NK-92 treated with Interleukin-12 subunit alpha and Interleukin-12 subunit beta, amount 100 ng/mL, for 24 hours (cell line): ENCODE data around the gene RPS13.
"Not testable (repeated sequence)": the region's sequence is repeated elsewhere in the genome, so short reads cannot be mapped to it uniquely, and the experiment has no call there.

Source experiments
- DNase-seq: peaks from one replicate; lab custom pipeline; 2025; lab: John Stamatoyannopoulos, UW

Gene RPS13

DNA sequence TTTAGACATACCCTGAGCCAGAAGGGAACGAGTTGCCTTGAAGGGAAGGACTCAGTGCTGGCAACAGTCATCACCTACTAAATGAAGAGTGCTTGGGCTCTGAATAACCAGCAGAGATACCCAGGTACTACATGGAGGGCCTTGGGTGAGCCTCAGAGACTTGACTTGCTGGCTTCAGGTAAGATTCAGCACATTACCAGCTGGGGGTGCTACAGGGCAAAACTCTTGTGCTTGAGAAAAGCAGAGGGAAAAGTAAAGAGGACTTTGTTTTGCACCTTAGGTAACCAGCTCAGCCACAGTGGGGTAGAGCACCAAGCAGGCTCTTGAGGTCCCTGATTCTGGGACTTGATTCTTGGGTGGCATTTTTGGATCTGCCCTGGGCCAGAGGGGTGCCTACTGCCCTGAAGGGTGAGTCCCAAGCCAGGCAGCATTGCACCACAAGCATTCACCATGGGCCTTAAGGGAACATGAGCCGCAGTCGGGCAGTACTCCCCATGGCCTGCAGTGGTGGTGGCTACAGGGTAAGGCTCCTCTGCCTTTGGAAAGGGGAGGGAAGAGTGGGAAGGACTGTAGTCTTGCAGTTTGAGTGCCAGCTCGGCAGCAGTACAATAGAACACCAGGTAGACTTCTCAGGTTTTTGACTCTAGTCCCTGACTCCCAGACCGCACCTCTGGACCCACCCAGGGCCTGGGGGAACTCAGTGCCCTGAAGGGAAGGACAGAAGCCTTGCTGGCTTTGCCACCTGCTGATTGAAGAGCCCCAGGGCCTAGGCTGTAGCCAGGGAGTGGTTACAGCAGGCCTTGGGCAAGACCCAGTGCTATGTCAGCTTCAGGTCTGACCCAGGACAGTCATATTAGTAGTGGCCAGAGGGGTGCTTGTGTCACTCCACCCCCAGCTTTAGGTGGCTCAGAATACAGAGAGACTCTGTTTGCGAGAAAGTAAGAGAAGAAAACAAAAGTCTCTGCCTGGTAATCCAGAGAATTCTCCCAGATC lies 40.5 kb downstream of the RPS13 start:
- no peak for DNase-seq

DNA sequence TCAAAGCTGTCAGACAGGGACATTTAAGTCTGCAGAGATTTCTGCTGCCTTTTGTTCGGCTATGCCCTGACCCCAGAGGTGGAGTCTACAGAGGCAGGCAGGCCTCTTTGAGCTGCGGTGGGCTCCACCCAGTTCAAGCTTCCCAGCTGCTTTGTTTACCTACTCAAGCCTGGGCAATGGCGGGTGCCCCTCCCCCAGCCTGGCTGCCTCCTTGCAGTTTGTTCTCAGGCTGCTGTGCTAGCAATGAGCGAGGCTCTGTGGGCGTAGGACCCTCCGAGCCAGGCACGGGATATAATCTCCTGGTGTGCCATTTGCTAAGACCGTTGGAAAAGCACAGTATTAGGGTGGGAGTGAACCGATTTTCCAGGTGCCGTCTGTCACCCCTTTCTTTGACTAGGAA lies 43.4 kb downstream of the RPS13 start:
- DNase-seq, result not testable (repeated sequence)

GRCh38 chr11:17026487-17027082 lies 50.9 kb downstream of the RPS13 start:
- no peak for DNase-seq

DNA sequence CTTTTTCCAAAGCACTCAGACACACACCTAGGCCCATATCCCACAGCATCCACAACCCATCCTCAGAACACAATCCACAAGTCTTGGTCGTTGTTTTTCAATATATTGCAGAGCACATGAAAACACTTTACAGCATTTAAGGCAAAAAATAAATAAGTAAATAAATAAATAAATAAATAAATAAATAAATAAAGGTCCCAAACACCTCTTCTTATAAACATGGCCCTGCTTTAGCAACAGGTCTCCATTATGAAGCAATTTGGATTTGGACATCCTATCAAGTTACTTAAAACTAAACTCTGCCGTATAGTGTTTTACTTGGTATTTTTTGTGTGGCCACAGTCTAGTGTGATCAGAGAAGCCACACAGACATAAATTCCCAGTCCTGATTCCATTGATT lies 52.5 kb downstream of the RPS13 start:
- DNase-seq, result no peak
